NCI-H510A (cell line): ENCODE data around the gene TRIL.

Experiments
- DNase-seq: peaks from one replicate; lab custom pipeline; 2025; lab: John Stamatoyannopoulos, UW

The TRIL gene

GRCh38 chr7:28940741-28941384 lies 17.3 kb downstream of the TRIL start:
- DNase-seq = no peak

GRCh38 chr7:28939844-28940544 lies 18.1 kb downstream of the TRIL start:
- DNase-seq = no peak

GRCh38 chr7:28939367-28939766 lies 18.8 kb downstream of the TRIL start:
- no peak for DNase-seq

GRCh38 chr7:28937619-28938018 lies 20.5 kb downstream of the TRIL start:
- DNase-seq = no peak

- DNase-seq = no peak
These were observed 21.0 kb downstream of the TRIL start for GRCh38 chr7:28937103-28937502.

GRCh38 chr7:28933846-28934320 lies 24.2 kb downstream of the TRIL start:
- DNase-seq = no peak

- DNase-seq = no peak
These were observed 26.6 kb downstream of the TRIL start for GRCh38 chr7:28931565-28931964.

- DNase-seq = peak; percentile 76
These were observed 31.1 kb downstream of the TRIL start for GRCh38 chr7:28926871-28927597.

- peak; percentile 63 for DNase-seq
These were observed 35.4 kb downstream of the TRIL start for GRCh38 chr7:28922624-28923331.

GRCh38 chr7:28921822-28922221 lies 36.3 kb downstream of the TRIL start:
- peak; percentile 16 for DNase-seq

GRCh38 chr7:28920424-28920823 lies 37.7 kb downstream of the TRIL start:
- DNase-seq = no peak

- DNase-seq = no peak
These were observed 38.6 kb downstream of the TRIL start for GRCh38 chr7:28919510-28919909.

- no peak for DNase-seq
These were observed 49.4 kb downstream of the TRIL start for GRCh38 chr7:28908775-28909174.

- DNase-seq = no peak
These were observed 52.7 kb downstream of the TRIL start for GRCh38 chr7:28905464-28905863.

GRCh38 chr7:28904578-28905048 lies 53.5 kb downstream of the TRIL start:
- no peak for DNase-seq

- no peak for DNase-seq
These were observed 54.2 kb downstream of the TRIL start for GRCh38 chr7:28903730-28904577.
